NCI-H510A (cell line): ENCODE data around the gene TPM2.
A peak's percentile ranks its signal among the peaks of the same experiment; 100 is the strongest.

Source experiments
- DNase-seq: peaks from one replicate; lab custom pipeline; 2025; lab: John Stamatoyannopoulos, UW

Gene TPM2

GRCh38 chr9:35696520-35697215, 6.9 kb upstream of the TPM2 start:
- no peak for DNase-seq

- no peak for DNase-seq
These were observed 6.2 kb upstream of the TPM2 start for GRCh38 chr9:35695943-35696401.

GRCh38 chr9:35691757-35692301, 2.1 kb upstream of the TPM2 start:
- no peak for DNase-seq

- no peak for DNase-seq
These were observed 1.6 kb upstream of the TPM2 start for GRCh38 chr9:35691334-35691650.

- DNase-seq: peak; percentile 29
These were observed 1.0 kb upstream of the TPM2 start for GRCh38 chr9:35690614-35691333.

GRCh38 chr9:35690294-35690613, 529 bp upstream of the TPM2 start:
- DNase-seq: no peak

GRCh38 chr9:35688558-35689541, 875 bp downstream of the TPM2 start:
- no peak for DNase-seq

- DNase-seq: no peak
These were observed 1.7 kb downstream of the TPM2 start for GRCh38 chr9:35687972-35688557.

GRCh38 chr9:35687306-35687705, 2.4 kb downstream of the TPM2 start:
- DNase-seq: no peak

GRCh38 chr9:35686222-35687203, 3.2 kb downstream of the TPM2 start:
- no peak for DNase-seq

- no peak for DNase-seq
These were observed 4.2 kb downstream of the TPM2 start for GRCh38 chr9:35685506-35685905.

GRCh38 chr9:35684921-35685320, 4.8 kb downstream of the TPM2 start:
- DNase-seq: no peak

- no peak for DNase-seq
These were observed 6.4 kb downstream of the TPM2 start for GRCh38 chr9:35683323-35683722.

- DNase-seq: no peak
These were observed 7.0 kb downstream of the TPM2 start for GRCh38 chr9:35682520-35683315.

- no peak for DNase-seq
These were observed 7.7 kb downstream of the TPM2 start for GRCh38 chr9:35682051-35682450.

- no peak for DNase-seq
These were observed 8.3 kb downstream of the TPM2 start for GRCh38 chr9:35681341-35682002.

GRCh38 chr9:35680331-35681105, 9.2 kb downstream of the TPM2 start:
- no peak for DNase-seq

- DNase-seq: no peak
These were observed 9.9 kb downstream of the TPM2 start for GRCh38 chr9:35679766-35680330.
